Suprapubic skin (tissue), 4 donors: ENCODE measurements around the gene SLC6A1.

Source experiments
- EP300 ChIP-seq: sonication (generic); formaldehyde crosslinking; IDR thresholded peaks from one replicate; pipeline ENCODE4 v1.6.1; 2017; ENCODE audit warnings: antibody characterized with exemption
- POLR2A ChIP-seq, 2 donors: fragments of 450-650 bp; IDR thresholded peaks; one replicate each; pipeline ENCODE4 v1.6.1; 2017; ENCODE audit warnings: antibody characterized with exemption in 2 of 2, mild to moderate bottlenecking in 2 of 2, moderate library complexity in 2 of 2
- POLR2AphosphoS5 ChIP-seq, 3 donors: sonication (generic); formaldehyde crosslinking; IDR thresholded peaks; one replicate each; pipeline ENCODE4 v1.6.1; 2017; ENCODE audit warnings: antibody characterized with exemption in 3 of 3
- TF ChIP-seq, protein P1 (sequence below), 2 donors: fragments of 200-600 bp in 1 of 2; fragments of 450-650 bp in 1 of 2; sonication (generic) in 1 of 2; IDR thresholded peaks; one replicate each; pipeline ENCODE4 v1.5.1; 2016 to 2019; ENCODE audit warnings: antibody characterized with exemption in 2 of 2, mild to moderate bottlenecking in 1 of 2, moderate library complexity in 1 of 2

- TF ChIP-seq, protein P1, sequence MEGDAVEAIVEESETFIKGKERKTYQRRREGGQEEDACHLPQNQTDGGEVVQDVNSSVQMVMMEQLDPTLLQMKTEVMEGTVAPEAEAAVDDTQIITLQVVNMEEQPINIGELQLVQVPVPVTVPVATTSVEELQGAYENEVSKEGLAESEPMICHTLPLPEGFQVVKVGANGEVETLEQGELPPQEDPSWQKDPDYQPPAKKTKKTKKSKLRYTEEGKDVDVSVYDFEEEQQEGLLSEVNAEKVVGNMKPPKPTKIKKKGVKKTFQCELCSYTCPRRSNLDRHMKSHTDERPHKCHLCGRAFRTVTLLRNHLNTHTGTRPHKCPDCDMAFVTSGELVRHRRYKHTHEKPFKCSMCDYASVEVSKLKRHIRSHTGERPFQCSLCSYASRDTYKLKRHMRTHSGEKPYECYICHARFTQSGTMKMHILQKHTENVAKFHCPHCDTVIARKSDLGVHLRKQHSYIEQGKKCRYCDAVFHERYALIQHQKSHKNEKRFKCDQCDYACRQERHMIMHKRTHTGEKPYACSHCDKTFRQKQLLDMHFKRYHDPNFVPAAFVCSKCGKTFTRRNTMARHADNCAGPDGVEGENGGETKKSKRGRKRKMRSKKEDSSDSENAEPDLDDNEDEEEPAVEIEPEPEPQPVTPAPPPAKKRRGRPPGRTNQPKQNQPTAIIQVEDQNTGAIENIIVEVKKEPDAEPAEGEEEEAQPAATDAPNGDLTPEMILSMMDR (IDR thresholded peaks at IDR 0.05) = no peak
- TF ChIP-seq POLR2A (IDR thresholded peaks at IDR 0.05) (no peak), EP300 (no peak), POLR2AphosphoS5 (IDR thresholded peaks at IDR 0.05) (no peak)
These were observed 84.2 kb downstream of the SLC6A1 start for GRCh38 chr3:11076711-11077110.
